Measurements from ENCODE around the gene SMAD3. TPM values are rescaled to one million over a fixed set of nuclear protein-coding genes. Genes with fewer than 3 reads are reported as not detected.
A peak's percentile ranks its signal among the peaks of the same experiment; 100 is the strongest.
"Not testable (repeated sequence)": the region's sequence is repeated elsewhere in the genome, so short reads cannot be mapped to it uniquely, and the experiment has no call there.

SMAD3 gene
- total RNA-seq, 2 donors from 2014 or later, result 30.6 to 45.4 TPM

GRCh38 chr15:67119238-67119846 is 53.9 kb downstream of the SMAD3 start:
- Histone ChIP-seq H3K4me1 (replicated peaks) (peaks cover 21% of the 10 kb centered on the region), H3K36me3 (no peaks in the 10 kb centered on the region), H3K27me3 (replicated peaks; ENCODE audit: insufficient read depth) (no peaks in the 10 kb centered on the region), H3K4me3 (no peak overlapping the region), H3K27ac (peak overlapping the region; percentile 83 to 86), H3K9me3 (no peaks in the 10 kb centered on the region)
- no peak for DNase-seq (ENCODE audit: low spot score)
- no peak for TF ChIP-seq POLR2AphosphoS5 (IDR thresholded peaks at IDR 0.05)
- no peak for TF ChIP-seq CTCF (IDR thresholded peaks at IDR 0.05)
- WGBS, result 94% methylated on average over 6 of the region's 6 CpGs
- intact Hi-C loops (cut with DNase I), result no loop called here

- WGBS, result 53% methylated on average over 9 of the region's 9 CpGs
- H3K36me3 ChIP-seq, result no peaks in the 10 kb centered on the region
- H3K9me3 ChIP-seq, result no peaks in the 10 kb centered on the region
- H3K4me1 ChIP-seq (replicated peaks), result peaks cover 21% of the 10 kb centered on the region
- H3K27me3 ChIP-seq (replicated peaks; ENCODE audit: insufficient read depth), result no peaks in the 10 kb centered on the region
- no peak for TF ChIP-seq CTCF (IDR thresholded peaks at IDR 0.05)
- peak; percentile 30 for TF ChIP-seq POLR2AphosphoS5 (IDR thresholded peaks at IDR 0.05)
- no peak for TF ChIP-seq POLR2A (IDR thresholded peaks at IDR 0.05)
- DNase-seq (ENCODE audit: low spot score), result no peak
- intact Hi-C loops (cut with DNase I), result loop anchor here (5.0 kb wide), 1 partner anchor 53 kb away; the partner anchor contains the start of gene SMAD3
- peak overlapping the region; percentile 83 to 86 for H3K27ac ChIP-seq
- H3K4me3 ChIP-seq, result no peak overlapping the region
Measured at GRCh38 chr15:67120009-67120838, 54.8 kb downstream of the SMAD3 start.

GRCh38 chr15:67120839-67121643 is 55.6 kb downstream of the SMAD3 start:
- Histone ChIP-seq H3K4me3 (peak overlapping the region in 1 of 2 donors; percentile 8), H3K4me1 (replicated peaks) (peaks cover 20% of the 10 kb centered on the region), H3K36me3 (no peaks in the 10 kb centered on the region), H3K9me3 (no peaks in the 10 kb centered on the region), H3K27me3 (replicated peaks; ENCODE audit: insufficient read depth) (no peaks in the 10 kb centered on the region), H3K27ac (peak overlapping the region; percentile 83 to 86)
- 5% methylated on average over 26 of the region's 27 CpGs for WGBS
- no peak for TF ChIP-seq POLR2A (IDR thresholded peaks at IDR 0.05)
- no peak for TF ChIP-seq CTCF (IDR thresholded peaks at IDR 0.05)
- TF ChIP-seq POLR2AphosphoS5 (IDR thresholded peaks at IDR 0.05), result peak; percentile 70
- intact Hi-C loops (cut with DNase I), result loop anchor here (5.0 kb wide), 1 partner anchor 54 kb away; the partner anchor contains the start of gene SMAD3
- DNase-seq (ENCODE audit: low spot score), result peak; percentile 69

- no peaks in the 10 kb centered on the region for H3K9me3 ChIP-seq
- H3K27me3 ChIP-seq (replicated peaks; ENCODE audit: insufficient read depth), result no peaks in the 10 kb centered on the region
- 69% methylated on average over 10 of the region's 10 CpGs for WGBS
- no peaks in the 10 kb centered on the region for H3K36me3 ChIP-seq
- H3K4me1 ChIP-seq (replicated peaks), result peaks cover 20% of the 10 kb centered on the region
- H3K27ac ChIP-seq, result peak overlapping the region; percentile 83 to 86
- intact Hi-C loops (cut with DNase I), result loop anchor here (5.0 kb wide), 1 partner anchor 55 kb away; the partner anchor contains the start of gene SMAD3
- no peak for DNase-seq (ENCODE audit: low spot score)
- TF ChIP-seq POLR2A (IDR thresholded peaks at IDR 0.05) (no peak), POLR2AphosphoS5 (IDR thresholded peaks at IDR 0.05) (no peak), CTCF (IDR thresholded peaks at IDR 0.05) (no peak)
- no peak overlapping the region for H3K4me3 ChIP-seq
Measured at GRCh38 chr15:67121644-67122605, 56.5 kb downstream of the SMAD3 start.

GRCh38 chr15:67122816-67123215 is 57.4 kb downstream of the SMAD3 start:
- intact Hi-C loops (cut with DNase I), result loop anchor here (5.0 kb wide), 1 partner anchor 56 kb away; the partner anchor contains the start of gene SMAD3
- not testable (repeated sequence) for DNase-seq (ENCODE audit: low spot score); H3K9me3 ChIP-seq; H3K27me3 ChIP-seq (replicated peaks; ENCODE audit: insufficient read depth); H3K4me3 ChIP-seq; H3K36me3 ChIP-seq
- peak overlapping the region; percentile 83 to 86 for H3K27ac ChIP-seq
- H3K4me1 ChIP-seq (replicated peaks), result peaks cover 20% of the 10 kb centered on the region
- WGBS, result 77% methylated on average over 5 of the region's 5 CpGs

GRCh38 chr15:67123291-67123690 is 57.9 kb downstream of the SMAD3 start:
- DNase-seq (ENCODE audit: low spot score); H3K27me3 ChIP-seq (replicated peaks; ENCODE audit: insufficient read depth); H3K4me3 ChIP-seq; H3K36me3 ChIP-seq; H3K9me3 ChIP-seq: not testable (repeated sequence)
- 96% methylated on average over 8 of the region's 8 CpGs for WGBS
- Histone ChIP-seq H3K4me1 (replicated peaks) (peaks cover 20% of the 10 kb centered on the region), H3K27ac (peak overlapping the region in 1 of 2 donors; percentile 83)
- intact Hi-C loops (cut with DNase I), result loop anchor here (5.0 kb wide), 1 partner anchor 56 kb away; the partner anchor contains the start of gene SMAD3

All from prostate gland (tissue), 2 donors.